Effector CD4-positive, alpha-beta T cell (primary cell): ENCODE results near the gene RAB3A.

Source experiments
- DNase-seq: peaks from one replicate; pipeline ENCODE4 v3.0.0-alpha.2; 2020

Gene RAB3A

GRCh38 chr19:18196511-18196845 is 7.4 kb downstream of the RAB3A start:
- DNase-seq, result no peak

- DNase-seq, result no peak
Observed at GRCh38 chr19:18194554-18195238, 9.1 kb downstream of the RAB3A start.

- no peak for DNase-seq
Observed at GRCh38 chr19:18194181-18194530, 9.7 kb downstream of the RAB3A start.

- DNase-seq, result no peak
Observed at GRCh38 chr19:18193388-18194180, 10.3 kb downstream of the RAB3A start.

GRCh38 chr19:18192673-18193387 is 11.0 kb downstream of the RAB3A start, which contains the start of gene MPV17L2:
Gene MPV17L2, plus strand, starts transcription at chr19:18193218. Its CDS starts 64 bp downstream, at chr19:18193282.
- DNase-seq, result peak; percentile 98

- no peak for DNase-seq
Observed at GRCh38 chr19:18191640-18192062, 12.2 kb downstream of the RAB3A start.

GRCh38 chr19:18190278-18190677 is 13.6 kb downstream of the RAB3A start:
- no peak for DNase-seq

- no peak for DNase-seq
Observed at GRCh38 chr19:18185538-18185937, 18.3 kb downstream of the RAB3A start.

- no peak for DNase-seq
Observed at GRCh38 chr19:18183529-18183928, 20.3 kb downstream of the RAB3A start.

- no peak for DNase-seq
Observed at GRCh38 chr19:18179957-18180356, 23.9 kb downstream of the RAB3A start.

GRCh38 chr19:18176367-18177310 is 27.2 kb downstream of the RAB3A start:
- DNase-seq, result no peak

- no peak for DNase-seq
Observed at GRCh38 chr19:18174983-18175382, 28.9 kb downstream of the RAB3A start.

GRCh38 chr19:18173572-18174288 is 30.1 kb downstream of the RAB3A start, which contains the start of gene IFI30:
Gene IFI30, plus strand, starts transcription at chr19:18173813. Its CDS starts 29 bp downstream, at chr19:18173842.
- DNase-seq, result peak; percentile 45

- no peak for DNase-seq
Observed at GRCh38 chr19:18173054-18173571, 30.7 kb downstream of the RAB3A start.

GRCh38 chr19:18172331-18173053 is 31.4 kb downstream of the RAB3A start:
- DNase-seq, result no peak

GRCh38 chr19:18171605-18172327 is 32.1 kb downstream of the RAB3A start:
- DNase-seq, result no peak

- no peak for DNase-seq
Observed at GRCh38 chr19:18170714-18171255, 33.1 kb downstream of the RAB3A start.

- DNase-seq, result no peak
Observed at GRCh38 chr19:18168673-18169381, 35.0 kb downstream of the RAB3A start.
